GM12865 (cell line): ENCODE data around the gene ELOVL2.

Experiments used
- DNase-seq: peaks from one replicate; pipeline ENCODE4 v3.0.0; 2010; ENCODE audit warnings: low read depth
- H3K4me3 ChIP-seq: 2 replicates; pipeline ENCODE4 v1.5.1; 2011; ENCODE audit warnings: mild to moderate bottlenecking, low read depth, low read length, control low read depth
- TF ChIP-seq, protein P1 (sequence below): IDR thresholded peaks from 2 replicates; pipeline ENCODE4 v1.5.1; 2011; ENCODE audit warnings: low read length, control low read depth, low read depth, inconsistent platforms; ENCODE audit not compliant: insufficient read depth; ENCODE audit errors: missing control alignments

Gene ELOVL2

DNA sequence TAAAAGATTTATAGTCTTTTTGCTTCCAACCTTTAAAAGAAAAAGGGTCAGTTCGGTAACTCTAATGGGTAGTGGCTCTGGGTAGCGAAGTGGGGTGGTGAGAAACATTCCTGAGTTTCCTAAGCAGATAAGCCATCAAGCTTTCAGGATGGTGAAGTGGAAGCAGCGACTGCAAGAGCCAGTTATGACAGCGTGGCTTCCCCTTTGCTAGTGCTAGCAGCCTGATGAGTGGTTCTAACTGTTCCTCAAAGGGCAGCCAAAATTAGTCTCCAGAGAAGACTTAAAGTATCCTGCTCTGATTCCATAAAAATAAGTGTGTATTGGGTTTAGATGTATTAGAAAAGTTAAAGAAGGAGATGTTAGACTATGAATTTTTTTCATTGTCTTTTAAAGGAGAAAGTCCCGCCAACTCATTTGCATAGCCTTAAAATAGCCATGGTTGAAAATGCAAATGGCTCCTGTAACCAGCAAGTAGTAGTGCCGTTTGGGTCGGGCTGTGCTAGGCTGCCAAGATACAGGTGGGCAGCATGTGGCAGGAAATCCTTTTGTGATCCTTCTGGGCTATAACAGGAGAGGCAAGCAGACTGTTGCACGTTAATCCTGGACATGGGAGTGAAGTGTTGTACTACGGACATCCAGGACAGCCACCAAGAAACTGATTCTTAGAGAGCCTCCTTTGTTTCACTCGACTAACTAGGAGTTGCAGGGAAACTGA lies 18.0 kb downstream of the ELOVL2 start:
- peak; percentile 44 for DNase-seq
- H3K4me3 ChIP-seq: peak overlapping the region; percentile 4; the same call in 1 of the 2 replicates
- TF ChIP-seq, protein P1, sequence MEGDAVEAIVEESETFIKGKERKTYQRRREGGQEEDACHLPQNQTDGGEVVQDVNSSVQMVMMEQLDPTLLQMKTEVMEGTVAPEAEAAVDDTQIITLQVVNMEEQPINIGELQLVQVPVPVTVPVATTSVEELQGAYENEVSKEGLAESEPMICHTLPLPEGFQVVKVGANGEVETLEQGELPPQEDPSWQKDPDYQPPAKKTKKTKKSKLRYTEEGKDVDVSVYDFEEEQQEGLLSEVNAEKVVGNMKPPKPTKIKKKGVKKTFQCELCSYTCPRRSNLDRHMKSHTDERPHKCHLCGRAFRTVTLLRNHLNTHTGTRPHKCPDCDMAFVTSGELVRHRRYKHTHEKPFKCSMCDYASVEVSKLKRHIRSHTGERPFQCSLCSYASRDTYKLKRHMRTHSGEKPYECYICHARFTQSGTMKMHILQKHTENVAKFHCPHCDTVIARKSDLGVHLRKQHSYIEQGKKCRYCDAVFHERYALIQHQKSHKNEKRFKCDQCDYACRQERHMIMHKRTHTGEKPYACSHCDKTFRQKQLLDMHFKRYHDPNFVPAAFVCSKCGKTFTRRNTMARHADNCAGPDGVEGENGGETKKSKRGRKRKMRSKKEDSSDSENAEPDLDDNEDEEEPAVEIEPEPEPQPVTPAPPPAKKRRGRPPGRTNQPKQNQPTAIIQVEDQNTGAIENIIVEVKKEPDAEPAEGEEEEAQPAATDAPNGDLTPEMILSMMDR: no peak

- DNase-seq: no peak
- H3K4me3 ChIP-seq: no peak overlapping the region
- TF ChIP-seq, protein P1: no peak
These were observed 19.0 kb downstream of the ELOVL2 start for GRCh38 chr6:11025130-11025529.

DNA sequence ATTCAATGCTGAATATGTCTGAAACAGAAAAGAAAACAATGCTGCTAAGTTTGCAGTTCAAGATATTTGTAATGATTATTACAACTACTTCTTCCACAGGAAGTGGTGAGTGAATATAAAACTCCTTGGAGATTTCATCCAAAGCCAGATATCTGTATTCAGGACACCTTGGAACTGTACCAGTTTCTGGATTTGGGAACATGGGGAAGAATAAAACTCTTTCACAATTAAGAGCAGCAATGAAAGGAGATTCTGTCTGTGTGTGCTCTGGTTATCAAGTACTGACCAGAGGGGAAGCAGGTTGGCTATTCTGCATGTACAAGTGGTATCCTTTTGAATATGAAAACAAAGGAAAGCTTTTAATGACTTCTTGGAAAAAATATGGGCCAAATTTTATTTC lies 21.1 kb downstream of the ELOVL2 start:
- DNase-seq: no peak
- no peak overlapping the region for H3K4me3 ChIP-seq
- TF ChIP-seq, protein P1: no peak

GRCh38 chr6:11021714-11022113 lies 22.4 kb downstream of the ELOVL2 start:
- no peak for DNase-seq
- TF ChIP-seq, protein P1: no peak
- no peak overlapping the region for H3K4me3 ChIP-seq

DNA sequence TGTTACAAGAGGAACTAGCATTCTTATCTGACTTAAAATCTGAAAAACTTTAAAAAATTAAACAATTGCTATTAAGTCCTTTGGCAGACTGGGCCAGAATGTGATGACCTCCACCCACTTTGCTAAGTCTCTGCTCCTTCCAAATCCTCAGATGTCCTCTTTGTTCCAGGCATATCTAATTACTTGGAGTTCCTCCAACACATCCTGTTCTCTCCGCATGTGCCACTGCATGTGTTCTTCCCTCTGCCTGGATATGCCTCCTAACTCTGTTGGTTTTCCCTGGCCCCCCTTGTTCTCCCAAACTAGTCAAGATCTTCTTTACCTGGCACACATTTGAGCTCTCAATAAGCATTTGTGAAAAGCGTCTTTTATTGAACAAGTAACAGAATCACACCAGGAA lies 23.1 kb downstream of the ELOVL2 start:
- no peak overlapping the region for H3K4me3 ChIP-seq
- TF ChIP-seq, protein P1: no peak
- no peak for DNase-seq

DNA sequence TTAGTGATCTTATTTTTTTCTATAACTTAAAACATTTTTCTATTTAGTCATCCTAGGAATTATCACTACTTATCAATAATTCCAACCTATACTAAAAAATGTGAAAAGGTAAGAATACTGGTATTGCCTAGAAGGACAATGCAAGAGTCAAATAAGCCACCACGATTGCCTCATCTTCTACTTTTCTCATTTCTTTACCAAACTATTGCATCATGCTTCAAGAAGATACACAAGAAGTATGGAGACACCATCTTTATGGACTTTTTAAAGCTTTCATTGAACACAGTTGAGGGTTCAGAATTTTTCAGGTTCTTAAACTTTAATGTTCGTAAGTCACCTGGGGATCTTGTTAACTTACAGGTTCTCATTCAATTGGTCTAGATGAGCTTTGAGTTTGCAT lies 25.9 kb downstream of the ELOVL2 start:
- H3K4me3 ChIP-seq: no peak overlapping the region
- no peak for DNase-seq
- TF ChIP-seq, protein P1: no peak

- no peak overlapping the region for H3K4me3 ChIP-seq
- TF ChIP-seq, protein P1: no peak
- DNase-seq: no peak
These were observed 27.0 kb downstream of the ELOVL2 start for GRCh38 chr6:11017090-11017489.
